ENCODE results near the gene SHLD1. TPM values are rescaled to one million over a fixed set of nuclear protein-coding genes. Genes with fewer than 3 reads are reported as not detected.

The SHLD1 gene
- total RNA-seq, 1 donor: 1.7 TPM

DNA sequence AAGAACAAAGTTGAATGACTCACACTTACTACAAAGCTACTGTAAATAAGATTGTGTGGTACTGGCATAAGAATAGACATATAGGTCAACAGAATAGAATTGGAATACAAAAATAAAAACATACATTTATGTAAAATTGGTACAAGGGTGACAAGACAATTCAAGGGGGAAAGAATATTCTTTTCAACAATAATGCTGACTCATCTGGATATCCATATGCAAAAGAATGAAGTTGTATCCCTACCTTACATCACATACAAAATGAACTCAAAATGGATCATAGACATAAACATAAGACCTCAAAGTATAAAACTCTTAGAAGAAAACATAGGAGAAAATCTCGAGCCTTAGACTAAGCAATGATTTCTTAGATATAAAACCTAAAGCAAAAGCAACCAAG is 149.2 kb downstream of the SHLD1 start:
- TF ChIP-seq, protein P1, sequence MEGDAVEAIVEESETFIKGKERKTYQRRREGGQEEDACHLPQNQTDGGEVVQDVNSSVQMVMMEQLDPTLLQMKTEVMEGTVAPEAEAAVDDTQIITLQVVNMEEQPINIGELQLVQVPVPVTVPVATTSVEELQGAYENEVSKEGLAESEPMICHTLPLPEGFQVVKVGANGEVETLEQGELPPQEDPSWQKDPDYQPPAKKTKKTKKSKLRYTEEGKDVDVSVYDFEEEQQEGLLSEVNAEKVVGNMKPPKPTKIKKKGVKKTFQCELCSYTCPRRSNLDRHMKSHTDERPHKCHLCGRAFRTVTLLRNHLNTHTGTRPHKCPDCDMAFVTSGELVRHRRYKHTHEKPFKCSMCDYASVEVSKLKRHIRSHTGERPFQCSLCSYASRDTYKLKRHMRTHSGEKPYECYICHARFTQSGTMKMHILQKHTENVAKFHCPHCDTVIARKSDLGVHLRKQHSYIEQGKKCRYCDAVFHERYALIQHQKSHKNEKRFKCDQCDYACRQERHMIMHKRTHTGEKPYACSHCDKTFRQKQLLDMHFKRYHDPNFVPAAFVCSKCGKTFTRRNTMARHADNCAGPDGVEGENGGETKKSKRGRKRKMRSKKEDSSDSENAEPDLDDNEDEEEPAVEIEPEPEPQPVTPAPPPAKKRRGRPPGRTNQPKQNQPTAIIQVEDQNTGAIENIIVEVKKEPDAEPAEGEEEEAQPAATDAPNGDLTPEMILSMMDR (IDR thresholded peaks at IDR 0.05; ENCODE audit: insufficient read depth, low read depth, low read length): no peak
- no peak for DNase-seq (ENCODE audit: low read depth)
- no peak overlapping the region for H3K4me3 ChIP-seq (ENCODE audit: low read depth, low read length)

DNA sequence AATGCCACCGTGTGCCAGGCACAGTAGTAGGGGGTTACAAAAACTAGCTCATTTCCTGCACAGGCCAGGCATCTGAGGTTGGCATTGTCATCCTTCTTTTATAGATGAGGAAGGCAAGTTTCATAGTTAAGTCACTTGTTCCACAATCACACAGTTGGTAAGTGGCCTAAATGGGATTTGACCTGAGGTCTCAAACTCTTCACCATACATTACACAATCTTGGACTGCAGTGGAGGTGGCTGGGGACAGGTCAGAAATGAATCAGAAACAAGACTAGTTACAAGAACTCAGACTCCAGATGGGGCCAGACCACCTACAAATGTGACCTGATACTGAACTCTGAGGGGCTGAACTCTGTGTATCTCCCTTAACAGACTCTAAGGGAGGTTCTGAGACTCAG is 150.7 kb downstream of the SHLD1 start:
- H3K4me3 ChIP-seq (ENCODE audit: low read depth, low read length): no peak overlapping the region
- TF ChIP-seq, protein P1 (IDR thresholded peaks at IDR 0.05; ENCODE audit: insufficient read depth, low read depth, low read length): no peak
- DNase-seq (ENCODE audit: low read depth): no peak

DNA sequence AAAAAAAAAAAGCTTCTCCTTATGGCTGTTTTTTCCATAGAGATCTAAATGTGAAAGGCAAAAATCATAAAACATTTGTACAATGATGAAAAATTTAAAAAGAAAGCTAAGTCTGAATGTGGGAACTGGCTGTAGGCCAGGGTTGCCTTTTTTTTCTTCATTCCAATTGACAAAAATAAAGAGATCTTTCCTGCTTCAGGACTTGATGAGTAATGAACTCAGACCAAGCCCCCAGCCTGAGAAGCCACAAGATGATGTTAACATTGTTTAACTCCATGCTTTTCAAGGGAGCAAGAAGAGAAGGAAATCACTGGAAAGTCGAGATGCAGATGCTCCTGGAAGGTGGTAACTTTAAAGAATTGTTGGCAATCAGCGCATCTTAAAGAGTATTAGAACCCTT is 158.8 kb downstream of the SHLD1 start:
- TF ChIP-seq, protein P1 (IDR thresholded peaks at IDR 0.05; ENCODE audit: insufficient read depth, low read depth, low read length): no peak
- DNase-seq (ENCODE audit: low read depth): no peak
- H3K4me3 ChIP-seq (ENCODE audit: low read depth, low read length): no peak overlapping the region

DNA sequence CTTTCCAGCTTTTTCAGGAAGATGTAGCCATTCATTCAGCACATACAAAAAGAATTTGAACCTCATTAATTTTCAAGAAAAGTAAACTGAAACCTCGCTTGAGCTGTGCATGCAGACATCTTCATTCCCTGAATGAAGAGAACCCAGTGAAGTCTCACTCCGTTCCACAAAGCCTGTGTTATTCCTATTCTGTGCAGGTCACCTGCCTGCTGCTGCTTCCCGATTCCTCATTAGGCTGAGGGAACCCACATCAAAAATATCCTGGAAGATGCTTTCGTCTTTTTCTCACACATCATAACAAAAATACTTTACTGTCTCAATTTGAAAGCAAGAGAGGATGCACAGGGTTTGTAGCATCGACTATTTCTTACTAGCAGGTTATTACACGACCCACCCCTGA is 160.0 kb downstream of the SHLD1 start:
- DNase-seq (ENCODE audit: low read depth): no peak
- H3K4me3 ChIP-seq (ENCODE audit: low read depth, low read length): no peak overlapping the region
- TF ChIP-seq, protein P1 (IDR thresholded peaks at IDR 0.05; ENCODE audit: insufficient read depth, low read depth, low read length): no peak

DNA sequence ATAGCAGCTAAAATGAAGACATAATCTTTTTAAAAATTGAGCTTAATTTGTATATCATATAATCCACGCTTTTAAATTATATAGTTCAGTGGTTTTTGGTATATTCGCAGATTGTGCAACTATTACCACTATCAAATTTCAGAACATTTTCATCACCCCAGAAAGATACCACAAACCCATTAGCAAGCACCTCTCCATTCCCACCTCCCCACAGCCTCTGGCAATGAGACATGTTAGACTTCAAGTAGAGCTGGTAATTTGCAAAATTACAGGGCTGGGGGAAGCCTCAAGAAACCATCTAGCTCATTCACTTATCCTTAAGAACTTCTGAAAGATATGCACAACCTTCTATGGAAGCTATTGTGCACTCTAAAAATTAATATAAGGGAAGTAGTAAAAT is 163.0 kb downstream of the SHLD1 start:
- TF ChIP-seq, protein P1 (IDR thresholded peaks at IDR 0.05; ENCODE audit: insufficient read depth, low read depth, low read length): no peak
- DNase-seq (ENCODE audit: low read depth): no peak
- no peak overlapping the region for H3K4me3 ChIP-seq (ENCODE audit: low read depth, low read length)

Small RNA genes lying within 50 kb of the gene (small RNA-seq; reads per million reads assigned to genes)
- gene RNU1-55P: 2.4 reads per million, percentile 60 among the genes with 10 or more reads in this experiment

Other genes with a start within 250 kb of the SHLD1 start
- gene GPCPD1, start 139.4 kb upstream of the SHLD1 start, total RNA-seq: 10.3 and 13.0 TPM in 2 replicates
- under 0.01 and 0.43 TPM in 2 replicates for gene CHGB, start 161.1 kb downstream of the SHLD1 start, total RNA-seq
- gene TRMT6, start 200.1 kb downstream of the SHLD1 start, total RNA-seq: 6.8 and 9.9 TPM in 2 replicates
- 8.4 and 13.0 TPM in 2 replicates for gene MCM8, start 200.3 kb downstream of the SHLD1 start, total RNA-seq

Data from fibroblast of villous mesenchyme (primary cell).